Right lobe of liver (tissue), 6 donors: Measurements from ENCODE around the gene SLC46A1. TPM values are rescaled to one million over a fixed set of nuclear protein-coding genes. Genes with fewer than 3 reads are reported as not detected.

Source experiments
- ATAC-seq, 4 donors: fragments of 200-7000 bp; cut with Tn5 transposase; one replicate each; pipeline ENCODE4 v1.9.1; 2020; ENCODE audit warnings: mild to moderate bottlenecking in 4 of 4, moderate library complexity in 4 of 4
- DNase-seq, 3 donors: peaks; one replicate each; pipeline ENCODE4 v3.0.0-alpha.2; 2020
- H3K27ac ChIP-seq, 3 donors: fragments of 200-600 bp; one replicate each; pipeline ENCODE4 v1.8.0; 2022
- H3K27me3 ChIP-seq, 2 donors: fragments of 200-600 bp; one replicate each; pipeline ENCODE4 v1.8.0; 2022
- H3K36me3 ChIP-seq, 4 donors: fragments of 200-600 bp; sonication (generic) in 1 of 4; one replicate each; pipeline versions ENCODE4 v1.5.1 to v1.8.0; 2017 to 2022; ENCODE audit warnings: control low read depth in 1 of 4
- H3K4me1 ChIP-seq, 4 donors: fragments of 200-600 bp; sonication (generic) in 1 of 4; one replicate each; pipeline versions ENCODE4 v1.5.1 to v1.8.0; 2017 to 2022; ENCODE audit warnings: control low read depth in 1 of 4
- H3K4me3 ChIP-seq, 3 donors: fragments of 200-600 bp; one replicate each; pipeline ENCODE4 v1.8.0; 2022
- H3K9me3 ChIP-seq, 4 donors: fragments of 200-600 bp; sonication (generic) in 1 of 4; one replicate each; pipeline versions ENCODE4 v1.5.1 to v1.8.0; 2017 to 2022; ENCODE audit warnings: control low read depth in 1 of 4
- CTCF ChIP-seq, 4 donors: fragments of 200-600 bp in 3 of 4; fragments of 450-650 bp in 1 of 4; IDR thresholded peaks; one replicate each; pipeline versions ENCODE4 v1.5.1 to v1.8.0; 2016 to 2022; ENCODE audit warnings: antibody characterized with exemption in 4 of 4, mild to moderate bottlenecking in 2 of 4
- POLR2A ChIP-seq: fragments of 450-650 bp; IDR thresholded peaks from one replicate; pipeline ENCODE4 v1.6.1; 2017; ENCODE audit warnings: antibody characterized with exemption, mild to moderate bottlenecking
- WGBS: methylation state at CpG from one replicate; pipeline ENCODE4 v1.1.6; 2018; ENCODE audit warnings: low coverage, low lambda C conversion rate; ENCODE audit not compliant: insufficient coverage; ENCODE audit errors: missing lambda C conversion rate; 5-methylcytosine and 5-hydroxymethylcytosine counted together
- intact Hi-C, 2 donors: fragments of 100-400 bp; cut with DNase I; formaldehyde crosslinking; loops; one replicate each; pipeline versions ENCODE4 v1.11.2 to v1.14.1; 2022
- total RNA-seq, 6 experiments: library from RNA; depleted of rRNA in 2 of 6; stranded (reverse); fragments of >200 nt in 2 of 6; fragmentation: NEBNext Ultra II Directional in 3 of 6; extraction: Animal tissue kit (Norgen Biotek cat#: 25700) in 3 of 6; gene quantifications; one replicate each; pipeline versions ENCODE4 v1.1.0 to v1.2.4, GENCODE V29; 2016 to 2023
- donor health status: DM: no; HTN: yes; CAD: no.
- donor health status: DM: no; HTN: no; CAD: no.
- donor health status: DM: no; HTN: no; CAD: no.
- donor health status: DM: no; HTN: yes; CAD: no.
- donor health status: DM: no; HTN: yes; CAD: no.

The SLC46A1 gene
- total RNA-seq, 6 experiments from 2014 or later, result 22.1 to 44.6 (median 32.1) TPM

- WGBS, result 57% methylated on average over 10 of the region's 10 CpGs
- intact Hi-C loops, result no loop called here
- Histone ChIP-seq H3K4me1 (peaks cover 0 to 25% (median 0%) of the 10 kb centered on the region in 4 donors), H3K27ac (no peak overlapping the region), H3K9me3 (no peaks in the 10 kb centered on the region), H3K27me3 (no peaks in the 10 kb centered on the region), H3K36me3 (no peaks in the 10 kb centered on the region), H3K4me3 (no peak overlapping the region)
- ATAC-seq (peak in 3 of 4 donors; percentile 29 to 39 (median 36)), DNase-seq (no peak)
- TF ChIP-seq CTCF (IDR thresholded peaks at IDR 0.05) (no peak), POLR2A (no peak)
Measured at GRCh38 chr17:28379814-28380801, 25.9 kb downstream of the SLC46A1 start.

- Histone ChIP-seq H3K27me3 (no peaks in the 10 kb centered on the region), H3K9me3 (no peaks in the 10 kb centered on the region), H3K27ac (no peak overlapping the region), H3K4me3 (no peak overlapping the region), H3K36me3 (peaks cover 0 to 13% (median 4%) of the 10 kb centered on the region in 4 donors), H3K4me1 (peaks cover 0 to 6% (median 0%) of the 10 kb centered on the region in 4 donors)
- DNase-seq, result no peak
- ATAC-seq, result no peak
- WGBS, result 87% methylated on average over 3 of the region's 6 CpGs
- intact Hi-C loops, result no loop called here
- TF ChIP-seq POLR2A, result no peak
- TF ChIP-seq CTCF (IDR thresholded peaks at IDR 0.05), result no peak
Measured at GRCh38 chr17:28372945-28373274, 33.1 kb downstream of the SLC46A1 start.

- TF ChIP-seq CTCF (IDR thresholded peaks at IDR 0.05) (no peak), POLR2A (no peak)
- no peaks in the 10 kb centered on the region for H3K9me3 ChIP-seq
- peak overlapping the region; percentile 11 to 92 (median 47) for H3K4me3 ChIP-seq
- intact Hi-C loops, result no loop called here
- no peak for DNase-seq
- WGBS, result 20% methylated on average over 3 of the region's 53 CpGs
- ATAC-seq, result no peak
- H3K27ac ChIP-seq, result no peak overlapping the region
- no peaks in the 10 kb centered on the region for H3K27me3 ChIP-seq
- peaks cover 0 to 18% (median 7%) of the 10 kb centered on the region in 4 donors for H3K36me3 ChIP-seq
- peaks cover 0 to 8% (median 0%) of the 10 kb centered on the region in 4 donors for H3K4me1 ChIP-seq
Measured at GRCh38 chr17:28372203-28372944, 33.6 kb downstream of the SLC46A1 start.

- no peak for TF ChIP-seq POLR2A
- TF ChIP-seq CTCF (IDR thresholded peaks at IDR 0.05), result no peak
- Histone ChIP-seq H3K4me3 (peak within 1 kb of the TSS; percentile 11 to 92 (median 47)), H3K9me3 (no peaks in the 10 kb centered on the region), H3K27me3 (no peaks in the 10 kb centered on the region), H3K27ac (peak within 1 kb of the TSS; percentile 14 to 92 (median 85)), H3K4me1 (peaks cover 0 to 17% (median 2%) of the 10 kb centered on the region in 4 donors), H3K36me3 (peaks cover 0 to 27% (median 10%) of the 10 kb centered on the region in 4 donors)
- intact Hi-C loops, result no loop called here
- WGBS, result 9% methylated on average over 58 of the region's 80 CpGs
- ATAC-seq (peak; percentile 64 to 86 (median 68)), DNase-seq (peak; percentile 94 to 95 (median 95))
Measured at GRCh38 chr17:28371245-28372202, 34.5 kb downstream of the SLC46A1 start, which contains the start of gene SARM1. SARM1 (plus strand) TSS chr17:28371694; CDS start chr17:28372033, 339 bp downstream.
